Nasal cavity respiratory epithelium epithelial cell of viscerocranial mucosa (primary cell): ENCODE results near the gene TBR1. TPM values are rescaled to one million over a fixed set of nuclear protein-coding genes. Genes with fewer than 3 reads are reported as not detected.

Experiments
- total RNA-seq: library from RNA; depleted of rRNA; stranded (reverse); fragments of >200 nt; gene quantifications from 2 replicates; pipeline ENCODE4 v1.2.3, GENCODE V29; 2014

Gene TBR1
- total RNA-seq: under 0.01 TPM in 1 of 2 replicates, not detected in the other

GRCh38 chr2:161415987-161416707 lies at the start of gene TBR1:
Gene TBR1, plus strand, starts transcription at chr2:161416297. Its CDS starts 114 bp downstream, at chr2:161416411.

Other genes with a start within 250 kb of the TBR1 start
- 116 and 126 TPM in 2 replicates for gene PSMD14, start 107.9 kb upstream of the TBR1 start, total RNA-seq
- not detected in 2 replicates for gene SLC4A10, start 208.1 kb downstream of the TBR1 start, total RNA-seq